Stimulated activated CD8-positive, alpha-beta memory T cell treated with anti-CD3 and anti-CD28 coated beads, Interleukin-15, amount 100 ng/mL, for 24 hours (primary cell): Measurements from ENCODE around the gene SLC35A4.
"Not testable (repeated sequence)": the region's sequence is repeated elsewhere in the genome, so short reads cannot be mapped to it uniquely, and the experiment has no call there.

ENCODE experiments used
- DNase-seq: peaks from one replicate; pipeline ENCODE4 v3.0.0-alpha.2; 2020; ENCODE audit warnings: low read depth

SLC35A4 gene

DNA sequence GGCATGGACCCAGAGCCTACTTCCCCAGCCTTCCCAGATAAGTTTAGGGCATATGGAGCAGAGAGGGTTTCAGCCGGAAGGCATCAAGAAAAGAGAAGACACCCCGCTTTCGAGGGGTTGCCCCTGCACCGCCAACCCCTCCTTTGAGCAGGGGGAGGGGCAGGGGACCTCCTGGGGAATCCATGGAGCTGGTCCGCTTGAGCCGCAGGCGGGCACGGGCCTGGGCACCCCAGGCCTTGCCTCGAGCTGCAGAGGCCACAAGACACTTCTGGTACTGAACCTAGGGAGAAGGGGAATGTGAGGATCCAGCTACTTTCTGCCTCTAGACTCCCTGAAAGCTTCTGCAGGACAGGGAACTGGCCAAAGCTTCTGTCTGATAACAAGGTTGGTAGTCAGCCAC lies 6.1 kb upstream of the SLC35A4 start:
- no peak for DNase-seq

DNA sequence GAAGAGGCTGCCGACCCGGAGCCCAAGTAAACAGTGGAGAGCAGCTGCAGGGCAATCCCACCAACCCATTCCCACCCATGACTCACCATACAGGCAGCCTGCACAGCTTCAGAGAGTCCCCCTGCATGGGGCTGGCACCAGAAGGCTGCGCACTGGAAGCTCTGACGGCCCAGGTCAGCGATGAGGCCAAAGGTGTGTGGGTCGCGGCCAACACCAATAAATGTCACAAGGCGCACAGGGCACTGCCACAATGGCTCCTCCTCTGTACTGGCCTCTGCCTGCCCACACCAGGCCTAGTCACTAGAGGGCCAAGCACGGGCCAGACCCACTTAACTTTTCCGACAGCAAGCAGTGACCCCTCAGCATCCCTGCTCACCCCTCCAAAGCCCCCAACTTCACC lies 4.4 kb upstream of the SLC35A4 start:
- DNase-seq, result no peak

DNA sequence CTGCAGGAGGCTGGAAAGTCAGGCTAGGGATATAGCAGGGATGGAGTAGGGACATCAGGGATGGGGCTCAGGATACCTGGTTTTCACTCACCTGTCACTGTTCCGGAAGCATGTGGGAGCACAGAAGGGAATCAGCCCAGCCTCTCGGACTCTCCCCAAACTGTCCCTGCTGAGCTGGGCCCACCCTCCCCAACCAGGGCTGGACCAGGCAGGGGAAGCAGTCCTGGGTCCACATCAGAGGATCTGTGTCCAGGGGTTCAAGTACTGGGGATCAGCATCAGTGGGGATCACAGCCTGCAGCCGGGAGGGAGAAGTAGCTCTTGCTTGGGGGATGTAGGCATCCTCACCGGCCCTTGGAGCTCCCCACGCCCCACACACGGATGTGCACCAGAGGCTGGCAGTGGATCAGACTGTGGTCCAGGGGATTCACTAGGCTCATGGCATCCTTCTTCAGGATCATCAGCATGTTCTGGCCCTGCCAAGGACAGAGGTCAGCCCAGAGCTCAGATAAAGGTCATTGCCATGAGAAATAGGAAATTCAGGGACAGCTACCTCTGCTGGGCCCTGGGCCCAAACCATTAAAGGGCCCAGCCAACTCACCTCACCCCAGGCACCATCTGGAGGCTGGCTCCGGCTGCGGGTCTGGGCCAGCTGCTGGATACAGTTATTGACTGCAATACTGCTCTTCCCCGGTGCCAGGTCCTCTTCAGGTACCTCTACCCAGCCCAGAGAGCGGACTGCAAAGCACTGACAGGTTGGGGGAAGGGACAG lies 2.7 kb upstream of the SLC35A4 start:
- no peak for DNase-seq

DNA sequence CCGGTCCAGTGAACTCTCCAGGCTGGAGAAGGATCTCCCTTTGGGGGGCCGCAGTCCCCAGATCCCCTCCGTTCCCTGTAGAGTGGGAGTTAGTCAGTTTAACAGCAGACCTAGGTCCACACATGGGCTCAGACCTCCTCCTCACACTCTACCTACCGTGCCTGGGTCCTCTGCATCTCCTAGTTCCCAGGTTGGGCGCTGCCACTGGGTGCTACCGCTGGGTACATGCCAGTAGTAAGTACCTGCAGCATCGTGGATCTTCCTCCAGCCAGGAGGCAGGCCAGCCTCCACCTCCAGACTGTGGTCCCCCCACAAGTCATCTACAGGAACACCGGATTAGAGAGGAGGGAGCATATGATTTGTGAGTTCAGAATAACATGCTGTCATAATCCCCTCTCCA lies 1.0 kb upstream of the SLC35A4 start:
- DNase-seq, result no peak

DNA sequence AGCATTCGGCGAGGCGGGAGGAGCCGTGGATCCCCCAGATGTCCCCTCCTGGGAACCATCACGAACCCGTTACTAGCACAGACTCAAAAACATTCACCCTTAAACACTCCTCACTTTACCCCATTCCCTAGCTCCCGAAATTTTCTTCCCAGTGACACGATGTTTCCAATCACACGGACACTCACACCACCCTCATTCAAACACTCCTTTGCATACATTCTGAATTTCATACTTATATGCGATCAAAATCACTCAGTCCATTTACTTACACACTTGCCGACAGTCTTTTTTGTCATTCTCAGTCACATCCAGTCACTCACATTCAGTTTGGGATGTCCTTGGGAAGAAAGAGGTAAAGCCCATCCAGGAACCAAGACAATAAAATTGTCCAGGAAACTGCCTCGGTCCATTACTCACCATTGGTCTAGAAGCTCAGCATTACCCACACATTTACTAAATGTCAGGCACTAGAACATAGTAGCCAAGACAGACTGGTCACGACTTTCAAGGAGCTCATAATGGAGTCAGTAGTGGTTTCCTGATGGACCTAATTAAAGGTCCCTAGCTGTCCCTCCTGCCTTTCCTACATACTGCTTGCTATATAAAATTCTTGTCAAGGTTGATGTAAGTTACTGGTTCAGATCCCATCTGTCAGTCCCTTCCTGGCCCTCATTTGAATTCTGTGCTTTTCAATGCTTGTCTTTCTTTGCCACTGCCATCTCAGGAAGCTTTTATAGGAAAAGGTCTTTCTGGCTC lies 574 bp downstream of the SLC35A4 start:
- DNase-seq, result no peak

DNA sequence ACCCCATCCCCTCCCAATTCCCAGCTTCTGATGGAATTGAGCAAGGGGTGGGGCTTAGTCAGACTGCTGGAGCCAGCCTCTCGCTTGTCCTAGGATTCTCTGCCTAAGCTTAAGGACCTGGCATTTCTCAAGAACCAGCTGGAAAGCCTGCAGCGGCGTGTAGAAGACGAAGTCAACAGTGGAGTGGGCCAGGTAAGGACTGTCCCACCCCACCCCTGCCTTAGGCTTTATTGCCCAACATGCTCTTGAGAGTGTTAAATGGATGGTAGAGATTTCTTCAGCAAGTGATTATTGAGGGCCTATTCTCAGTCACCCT lies 1.1 kb downstream of the SLC35A4 start:
- DNase-seq, result no peak

DNA sequence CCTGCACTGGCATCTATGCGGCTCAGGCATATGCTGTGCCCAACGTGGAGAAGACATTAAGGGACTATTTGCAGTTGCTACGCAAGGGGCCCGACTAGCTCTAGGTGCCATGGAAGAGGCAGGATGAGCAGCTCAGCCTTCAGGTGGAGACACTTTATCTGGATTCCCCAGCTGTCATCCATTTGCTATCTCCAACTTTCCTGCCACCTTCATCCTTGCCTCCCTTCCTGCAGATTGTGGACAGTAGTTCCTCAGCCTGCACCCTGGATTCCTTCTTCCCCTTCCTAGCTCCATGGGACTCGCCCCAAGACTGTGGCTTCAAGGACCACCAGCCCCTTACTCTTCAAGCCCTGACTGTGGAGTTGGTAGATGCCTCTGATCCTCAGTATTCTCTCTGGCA lies 2.0 kb downstream of the SLC35A4 start:
- no peak for DNase-seq

DNA sequence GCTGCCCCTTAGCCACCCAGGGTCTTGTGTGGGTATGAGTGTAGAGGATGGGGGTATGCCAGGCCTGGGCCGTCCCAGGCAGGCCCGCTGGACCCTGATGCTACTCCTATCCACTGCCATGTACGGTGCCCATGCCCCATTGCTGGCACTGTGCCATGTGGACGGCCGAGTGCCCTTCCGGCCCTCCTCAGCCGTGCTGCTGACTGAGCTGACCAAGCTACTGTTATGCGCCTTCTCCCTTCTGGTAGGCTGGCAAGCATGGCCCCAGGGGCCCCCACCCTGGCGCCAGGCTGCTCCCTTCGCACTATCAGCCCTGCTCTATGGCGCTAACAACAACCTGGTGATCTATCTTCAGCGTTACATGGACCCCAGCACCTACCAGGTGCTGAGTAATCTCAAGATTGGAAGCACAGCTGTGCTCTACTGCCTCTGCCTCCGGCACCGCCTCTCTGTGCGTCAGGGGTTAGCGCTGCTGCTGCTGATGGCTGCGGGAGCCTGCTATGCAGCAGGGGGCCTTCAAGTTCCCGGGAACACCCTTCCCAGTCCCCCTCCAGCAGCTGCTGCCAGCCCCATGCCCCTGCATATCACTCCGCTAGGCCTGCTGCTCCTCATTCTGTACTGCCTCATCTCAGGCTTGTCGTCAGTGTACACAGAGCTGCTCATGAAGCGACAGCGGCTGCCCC lies 2.6 kb downstream of the SLC35A4 start:
- no peak for DNase-seq

DNA sequence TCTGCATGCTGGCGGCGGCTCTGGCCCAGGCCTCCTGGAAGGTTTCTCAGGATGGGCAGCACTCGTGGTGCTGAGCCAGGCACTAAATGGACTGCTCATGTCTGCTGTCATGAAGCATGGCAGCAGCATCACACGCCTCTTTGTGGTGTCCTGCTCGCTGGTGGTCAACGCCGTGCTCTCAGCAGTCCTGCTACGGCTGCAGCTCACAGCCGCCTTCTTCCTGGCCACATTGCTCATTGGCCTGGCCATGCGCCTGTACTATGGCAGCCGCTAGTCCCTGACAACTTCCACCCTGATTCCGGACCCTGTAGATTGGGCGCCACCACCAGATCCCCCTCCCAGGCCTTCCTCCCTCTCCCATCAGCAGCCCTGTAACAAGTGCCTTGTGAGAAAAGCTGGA lies 3.2 kb downstream of the SLC35A4 start:
- no peak for DNase-seq

DNA sequence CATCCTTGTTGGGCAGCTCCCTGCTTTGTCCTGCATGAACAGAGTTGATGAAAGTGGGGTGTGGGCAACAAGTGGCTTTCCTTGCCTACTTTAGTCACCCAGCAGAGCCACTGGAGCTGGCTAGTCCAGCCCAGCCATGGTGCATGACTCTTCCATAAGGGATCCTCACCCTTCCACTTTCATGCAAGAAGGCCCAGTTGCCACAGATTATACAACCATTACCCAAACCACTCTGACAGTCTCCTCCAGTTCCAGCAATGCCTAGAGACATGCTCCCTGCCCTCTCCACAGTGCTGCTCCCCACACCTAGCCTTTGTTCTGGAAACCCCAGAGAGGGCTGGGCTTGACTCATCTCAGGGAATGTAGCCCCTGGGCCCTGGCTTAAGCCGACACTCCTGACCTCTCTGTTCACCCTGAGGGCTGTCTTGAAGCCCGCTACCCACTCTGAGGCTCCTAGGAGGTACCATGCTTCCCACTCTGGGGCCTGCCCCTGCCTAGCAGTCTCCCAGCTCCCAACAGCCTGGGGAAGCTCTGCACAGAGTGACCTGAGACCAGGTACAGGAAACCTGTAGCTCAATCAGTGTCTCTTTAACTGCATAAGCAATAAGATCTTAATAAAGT lies 3.9 kb downstream of the SLC35A4 start:
- DNase-seq, result no peak

DNA sequence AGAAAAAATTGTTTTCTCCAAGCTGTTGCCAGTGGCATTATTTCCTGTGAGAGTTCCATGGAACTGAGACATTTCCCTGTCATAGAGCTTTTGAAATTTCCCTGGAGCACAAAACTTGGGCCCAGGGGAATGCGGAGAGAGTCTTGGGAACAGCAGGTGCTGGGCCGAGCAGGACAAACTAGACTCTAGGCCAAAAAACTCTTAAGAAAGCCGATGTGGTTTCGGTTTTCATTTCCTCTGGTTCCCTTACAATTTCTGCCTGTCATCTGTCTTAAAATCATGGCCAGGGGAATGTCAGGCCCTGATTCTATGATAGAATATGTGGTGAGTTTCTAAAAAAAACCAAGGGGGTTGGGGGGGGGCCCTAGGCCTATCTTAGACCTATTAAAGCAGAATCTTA lies 4.6 kb downstream of the SLC35A4 start:
- DNase-seq, result no peak

DNA sequence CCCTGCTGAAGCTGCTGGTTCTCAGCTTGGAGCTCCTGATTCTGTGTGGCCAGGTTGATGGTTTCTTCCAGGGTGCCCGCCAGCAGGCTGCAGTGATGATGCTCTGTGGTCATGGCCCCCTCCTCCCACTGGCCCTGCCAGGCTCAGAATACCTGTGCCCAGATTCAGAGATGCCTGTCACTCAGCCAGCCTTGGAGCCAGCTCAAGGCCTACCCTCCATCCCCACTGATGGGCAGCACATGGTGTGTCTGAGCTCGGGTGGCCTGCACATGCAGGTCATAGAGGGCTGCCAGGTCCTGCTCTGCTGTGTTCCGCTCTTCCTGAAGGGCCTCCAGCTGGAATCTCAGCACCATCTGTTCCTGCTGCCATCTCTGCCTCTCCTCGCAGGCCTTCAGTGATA lies 5.4 kb downstream of the SLC35A4 start:
- no peak for DNase-seq

DNA sequence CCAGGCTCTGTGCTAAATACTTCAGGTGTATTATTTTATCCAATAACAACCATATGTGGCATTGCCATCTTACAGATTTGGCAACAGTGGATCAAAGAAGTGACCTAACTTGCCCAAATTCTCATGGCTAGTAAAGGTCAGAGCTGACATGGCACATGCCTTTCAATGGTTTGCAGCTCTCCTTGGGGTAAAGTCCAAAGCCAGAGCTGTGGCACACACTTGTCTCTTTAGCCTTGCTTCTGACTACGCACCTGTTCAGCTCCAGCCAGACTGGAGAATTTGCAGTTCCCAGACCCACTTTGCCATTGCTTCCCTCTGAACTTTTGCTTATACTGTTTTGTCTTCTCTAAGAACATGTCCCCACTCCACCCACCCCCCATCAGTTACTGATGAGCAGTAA lies 5.9 kb downstream of the SLC35A4 start:
- DNase-seq, result no peak

DNA sequence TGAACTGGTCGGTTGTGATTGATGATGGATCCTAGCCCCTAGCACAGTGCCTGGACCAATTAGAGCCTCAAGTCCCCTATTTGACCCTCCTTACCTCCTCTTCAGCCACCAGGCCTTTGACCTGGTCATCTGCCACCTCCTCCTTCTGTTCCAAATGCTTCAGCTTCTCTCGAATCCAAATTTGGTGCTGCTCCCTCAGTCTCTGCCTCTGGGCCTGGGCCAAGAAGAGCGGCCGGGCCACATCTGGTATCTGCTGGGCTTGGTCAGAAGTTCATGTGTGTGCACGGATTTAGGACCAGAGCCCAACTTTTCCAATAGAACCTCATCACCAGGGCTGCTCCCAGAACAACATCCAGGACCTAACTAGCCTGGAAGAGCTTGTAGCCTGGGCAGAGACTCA lies 6.5 kb downstream of the SLC35A4 start:
- DNase-seq, result no peak

DNA sequence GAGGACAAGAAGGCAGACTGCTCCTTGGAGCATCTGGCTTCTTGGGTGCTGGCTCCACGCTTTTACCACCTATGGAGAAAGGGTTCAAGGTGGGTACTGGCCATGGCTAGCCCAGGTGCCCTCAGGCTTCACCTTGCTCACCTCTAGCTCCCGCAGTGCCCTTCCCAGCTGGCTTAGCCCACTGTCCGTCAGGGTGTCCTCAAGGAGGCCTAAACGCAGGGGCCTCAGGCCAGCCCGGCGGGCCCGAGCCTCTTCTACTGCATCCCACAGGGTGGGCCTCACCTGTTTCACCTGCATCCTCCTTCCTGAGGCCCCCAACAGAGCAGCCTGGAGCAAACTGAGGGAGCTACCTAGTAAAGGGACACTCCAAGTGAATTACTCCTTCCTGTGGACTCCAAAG lies 9.1 kb downstream of the SLC35A4 start:
- DNase-seq, result no peak

DNA sequence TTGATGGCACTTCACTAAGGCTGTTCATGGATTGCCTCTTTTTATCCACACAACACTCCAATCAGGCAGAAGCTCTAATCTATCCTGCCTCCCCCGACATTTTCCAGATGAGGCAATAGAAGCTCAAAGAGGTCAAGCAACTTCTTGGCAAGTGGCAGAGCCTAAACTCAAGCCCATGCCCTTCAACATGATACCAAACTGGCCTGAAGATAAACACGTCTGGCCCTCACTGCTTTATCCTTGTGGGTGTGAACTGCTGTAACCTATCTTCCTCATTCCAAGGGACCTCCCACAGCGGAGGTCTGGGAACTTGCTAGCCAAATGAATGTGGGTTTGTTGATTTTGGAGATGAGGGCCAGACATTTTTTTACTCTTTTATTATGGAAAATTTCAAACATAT lies 9.5 kb downstream of the SLC35A4 start:
- no peak for DNase-seq

DNA sequence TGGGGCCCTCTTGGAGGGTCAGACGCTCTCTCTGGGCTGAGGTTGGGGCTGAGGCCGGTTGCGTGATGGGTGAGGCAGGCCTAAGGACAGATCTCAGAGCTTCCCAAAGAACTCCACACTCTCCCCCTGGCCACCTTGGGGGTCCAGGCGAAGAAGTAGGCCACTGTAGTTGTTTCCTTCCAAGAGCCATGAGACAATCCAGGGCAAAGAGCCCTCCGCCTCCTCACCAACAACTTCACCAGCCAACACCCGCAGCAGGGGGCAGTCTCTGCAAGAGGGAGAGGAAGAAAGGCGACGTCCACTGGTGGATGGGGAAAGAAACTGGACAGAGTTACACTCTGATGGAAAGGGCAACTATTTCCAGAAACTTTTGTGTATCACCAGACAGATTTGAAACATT lies 10.7 kb downstream of the SLC35A4 start:
- no peak for DNase-seq

DNA sequence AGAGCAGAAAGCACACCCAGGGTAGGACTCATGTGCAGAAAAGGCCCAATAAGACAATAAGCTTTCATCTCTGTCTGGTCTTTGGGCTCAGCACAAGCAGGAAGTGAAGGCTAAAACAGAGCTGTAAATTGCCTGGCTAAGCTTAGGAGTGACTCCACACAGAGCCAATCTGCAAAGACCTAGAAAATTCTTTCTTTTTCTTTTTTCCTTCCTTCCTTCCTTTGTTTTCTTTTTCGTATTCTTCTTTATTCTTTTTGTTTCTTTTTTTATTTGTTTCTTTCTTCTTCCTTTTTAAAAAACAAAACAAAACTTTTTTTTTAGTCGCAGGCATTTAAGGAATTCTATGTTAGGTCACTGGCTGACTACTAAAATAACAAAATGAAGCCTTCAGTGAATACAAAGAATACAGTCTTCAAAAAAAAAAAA lies 12.2 kb downstream of the SLC35A4 start:
- DNase-seq, result no peak

DNA sequence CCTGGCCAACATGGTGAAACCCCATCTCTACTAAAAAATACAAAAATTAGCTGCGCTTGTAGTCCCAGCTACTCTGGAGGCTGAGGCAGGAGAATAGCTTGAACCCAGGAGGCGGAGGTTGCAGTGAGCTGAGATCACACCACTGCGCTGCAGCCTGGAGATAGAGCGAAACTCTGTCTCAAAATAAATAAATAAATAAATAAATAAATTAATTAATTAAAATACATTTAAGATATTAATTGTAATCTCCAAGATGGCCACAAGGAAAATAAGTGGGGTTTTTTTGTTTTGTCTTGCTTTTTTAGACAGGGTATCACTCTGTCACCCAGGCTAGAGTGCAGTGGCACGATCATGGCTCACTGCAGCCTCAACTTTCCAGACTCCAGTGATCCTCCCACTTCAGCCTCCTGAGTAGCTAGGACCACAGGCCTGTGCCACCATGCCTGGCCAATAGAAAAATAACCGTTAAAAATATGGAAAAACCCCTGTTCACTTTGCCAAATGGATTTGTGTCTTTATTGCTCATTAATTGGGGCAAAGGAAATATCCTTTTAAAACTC lies 14.6 kb downstream of the SLC35A4 start:
- not testable (repeated sequence) for DNase-seq

DNA sequence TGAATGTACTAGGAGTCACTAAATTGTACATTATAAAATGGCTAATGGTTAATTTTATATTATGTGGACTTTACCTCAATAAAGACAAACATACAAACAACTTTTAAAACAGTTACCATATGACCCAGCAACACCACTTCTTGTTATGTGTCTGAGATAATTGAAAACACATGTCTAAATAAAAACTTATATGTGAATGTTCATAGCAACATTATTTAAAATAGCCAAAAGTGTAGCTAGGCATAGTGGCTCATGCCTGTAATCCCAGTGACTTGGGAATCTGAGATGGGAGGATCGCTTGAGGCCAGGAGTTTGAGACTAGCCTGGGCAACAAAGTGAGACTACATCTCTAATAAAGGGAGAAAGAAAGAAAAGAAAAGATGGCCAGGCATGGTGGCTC lies 22.9 kb downstream of the SLC35A4 start:
- DNase-seq, result no peak

DNA sequence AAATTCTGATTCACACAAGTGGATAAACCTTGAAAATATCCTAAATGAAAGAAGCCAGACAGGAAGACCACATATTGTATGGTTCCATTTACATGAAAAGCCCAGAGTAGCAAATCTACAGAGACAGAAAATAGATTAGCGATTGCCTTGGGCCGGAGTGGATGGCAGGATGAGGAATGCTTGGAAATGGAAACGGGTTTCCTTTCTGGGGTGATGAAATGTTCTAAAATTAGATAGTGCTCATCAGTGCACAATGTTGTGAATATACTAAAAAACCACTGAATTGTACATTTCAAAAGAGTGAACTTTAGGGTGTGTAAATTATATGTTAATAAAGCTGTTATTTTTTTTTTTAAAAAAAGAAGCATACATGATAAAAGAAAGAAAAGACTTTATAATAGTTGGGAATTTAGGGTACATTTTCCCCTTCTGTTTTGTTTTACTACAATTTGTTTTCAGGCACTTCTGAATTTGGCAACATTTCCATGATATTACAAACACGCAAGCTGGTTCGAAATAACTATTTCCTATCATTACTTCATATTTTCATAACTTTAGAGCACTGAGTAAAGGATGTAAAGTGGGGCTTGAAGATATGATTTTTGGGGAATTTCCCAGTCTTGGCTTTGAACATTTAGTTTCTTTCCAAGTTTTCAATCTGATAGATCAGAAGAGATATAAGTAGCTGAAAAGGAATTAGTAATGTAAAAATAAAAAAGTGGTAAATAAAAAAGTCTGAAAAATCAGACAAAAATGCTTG lies 23.9 kb downstream of the SLC35A4 start:
- no peak for DNase-seq

DNA sequence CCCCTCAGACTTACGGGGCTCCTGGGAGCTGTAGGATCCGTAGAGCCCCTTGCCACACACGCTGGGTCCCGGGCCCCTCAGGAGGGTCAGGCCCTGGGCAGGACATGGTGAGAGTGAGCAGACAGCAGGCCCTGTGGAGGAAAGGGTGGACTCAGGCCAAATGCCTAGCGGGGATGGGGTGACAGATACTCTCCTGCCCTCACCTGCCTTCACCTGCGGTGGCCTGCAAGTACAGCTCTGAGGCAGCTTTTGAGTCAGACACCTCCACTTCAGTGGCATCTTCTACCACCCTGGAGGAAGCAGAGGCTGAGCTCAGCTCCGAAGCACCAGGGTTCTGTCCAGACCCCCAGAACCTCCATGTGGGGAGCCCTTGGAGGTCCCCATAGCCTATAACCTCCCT lies 26.2 kb downstream of the SLC35A4 start:
- DNase-seq, result no peak
